Ecto neural progenitor cell (in vitro differentiated cells): ENCODE data around the gene ATP5PO.
"Not testable (repeated sequence)": the region's sequence is repeated elsewhere in the genome, so short reads cannot be mapped to it uniquely, and the experiment has no call there.

Source experiments
- DNase-seq: peaks from one replicate; pipeline ENCODE4 v3.0.0-alpha.2; 2018; ENCODE audit warnings: low spot score

Gene ATP5PO

GRCh38 chr21:33940881-33941245 lies 25.3 kb upstream of the ATP5PO start:
- no peak for DNase-seq

- no peak for DNase-seq
Measured at GRCh38 chr21:33940164-33940880, 24.7 kb upstream of the ATP5PO start.

GRCh38 chr21:33939226-33939625 lies 23.6 kb upstream of the ATP5PO start:
- no peak for DNase-seq

- DNase-seq, result no peak
Measured at GRCh38 chr21:33938381-33938780, 22.8 kb upstream of the ATP5PO start.

- DNase-seq, result no peak
Measured at GRCh38 chr21:33937931-33938339, 22.3 kb upstream of the ATP5PO start.

- no peak for DNase-seq
Measured at GRCh38 chr21:33937146-33937545, 21.5 kb upstream of the ATP5PO start.

- DNase-seq, result no peak
Measured at GRCh38 chr21:33936301-33937038, 20.9 kb upstream of the ATP5PO start.

- no peak for DNase-seq
Measured at GRCh38 chr21:33932731-33933130, 17.1 kb upstream of the ATP5PO start.

GRCh38 chr21:33931799-33932390 lies 16.3 kb upstream of the ATP5PO start:
- no peak for DNase-seq

- DNase-seq, result peak; percentile 53
Measured at GRCh38 chr21:33931052-33931798, 15.6 kb upstream of the ATP5PO start.

- DNase-seq, result not testable (repeated sequence)
Measured at GRCh38 chr21:33926248-33926647, 10.6 kb upstream of the ATP5PO start.

GRCh38 chr21:33924766-33925100 lies 9.1 kb upstream of the ATP5PO start:
- DNase-seq, result no peak

- DNase-seq, result peak; percentile 87
Measured at GRCh38 chr21:33924079-33924765, 8.6 kb upstream of the ATP5PO start.

- no peak for DNase-seq
Measured at GRCh38 chr21:33917421-33917820, 1.8 kb upstream of the ATP5PO start.

GRCh38 chr21:33916200-33916567 lies 580 bp upstream of the ATP5PO start:
- no peak for DNase-seq

- no peak for DNase-seq
Measured at GRCh38 chr21:33914188-33914587, 1.4 kb downstream of the ATP5PO start.

- no peak for DNase-seq
Measured at GRCh38 chr21:33909756-33910155, 5.8 kb downstream of the ATP5PO start.

GRCh38 chr21:33908760-33909159 lies 6.8 kb downstream of the ATP5PO start:
- DNase-seq, result no peak

- DNase-seq, result no peak
Measured at GRCh38 chr21:33904041-33904440, 11.6 kb downstream of the ATP5PO start.

GRCh38 chr21:33902349-33902748 lies 13.3 kb downstream of the ATP5PO start:
- DNase-seq, result no peak

GRCh38 chr21:33901412-33902288 lies 14.0 kb downstream of the ATP5PO start:
- peak; percentile 72 for DNase-seq
